CD4-positive, CD25-positive, alpha-beta regulatory T cell (primary cell): Measurements from ENCODE around the gene VRK3. TPM values are rescaled to one million over a fixed set of nuclear protein-coding genes. Genes with fewer than 3 reads are reported as not detected.
A peak's percentile ranks its signal among the peaks of the same experiment; 100 is the strongest.
"Not testable (repeated sequence)": the region's sequence is repeated elsewhere in the genome, so short reads cannot be mapped to it uniquely, and the experiment has no call there.

Experiments used
- ATAC-seq, 2 donors: fragments of 150-1000 bp; cut with Tn5 transposase; one replicate each; pipeline ENCODE4 v1.10.0; 2021; ENCODE audit warnings: low read depth in 2 of 2, moderate number of reproducible peaks in 2 of 2, moderate library complexity in 1 of 2
- DNase-seq, 3 donors: peaks; one replicate each; pipeline versions ENCODE4 v3.0.0 to v3.0.0-alpha.2; 2012 to 2022; ENCODE audit warnings: mixed read lengths in 1 of 3
- H3K27ac ChIP-seq: one replicate; pipeline ENCODE4 v1.7.0; 2013; ENCODE audit warnings: mild to moderate bottlenecking, low read length; ENCODE audit not compliant: insufficient read depth, poor library complexity, severe bottlenecking
- H3K27me3 ChIP-seq: one replicate; pipeline ENCODE4 v1.7.0; 2013; ENCODE audit warnings: low read length; ENCODE audit not compliant: control insufficient read depth, insufficient read depth
- H3K36me3 ChIP-seq: one replicate; pipeline ENCODE4 v1.7.0; 2013; ENCODE audit warnings: mild to moderate bottlenecking, low read length, moderate library complexity; ENCODE audit not compliant: control insufficient read depth, insufficient read depth
- H3K4me1 ChIP-seq: 2 replicates; pipeline ENCODE4 v1.7.0; 2013; ENCODE audit warnings: mild to moderate bottlenecking, low read length; ENCODE audit not compliant: insufficient read depth, control insufficient read depth, poor library complexity, severe bottlenecking
- H3K4me3 ChIP-seq: one replicate; pipeline ENCODE4 v1.7.0; 2013; ENCODE audit warnings: low read depth, mild to moderate bottlenecking, low read length, moderate library complexity
- H3K9me3 ChIP-seq, 2 experiments: 1 replicate in 1 of 2; 2 replicates in 1 of 2; pipeline ENCODE4 v1.7.0; 2013; ENCODE audit warnings: low read length in 2 of 2, mild to moderate bottlenecking in 1 of 2, moderate library complexity in 1 of 2; ENCODE audit not compliant: control insufficient read depth in 2 of 2
- H3K27ac Mint-ChIP-seq, 3 donors: one replicate each; pipeline ENCODE4 v1.8.0; 2020 to 2022; ENCODE audit warnings: mild to moderate bottlenecking in 3 of 3, mixed read lengths in 3 of 3, moderate library complexity in 2 of 3
- H3K27me3 Mint-ChIP-seq: one replicate; pipeline ENCODE4 v1.8.0; 2022; ENCODE audit warnings: mild to moderate bottlenecking, mixed read lengths
- H3K36me3 Mint-ChIP-seq: one replicate; pipeline ENCODE4 v1.8.0; 2020; ENCODE audit warnings: mixed read lengths
- H3K4me1 Mint-ChIP-seq, 4 donors: one replicate each; pipeline ENCODE4 v1.8.0; 2020 to 2022; ENCODE audit warnings: mixed read lengths in 4 of 4, mild to moderate bottlenecking in 1 of 4
- H3K4me3 Mint-ChIP-seq, 4 donors: one replicate each; pipeline ENCODE4 v1.8.0; 2020 to 2022; ENCODE audit warnings: mild to moderate bottlenecking in 4 of 4, mixed read lengths in 4 of 4, moderate library complexity in 3 of 4
- H3K9me3 Mint-ChIP-seq, 7 donors: one replicate each; pipeline ENCODE4 v1.8.0; 2020 to 2022; ENCODE audit warnings: mixed read lengths in 7 of 7, mild to moderate bottlenecking in 3 of 7, moderate library complexity in 2 of 7
- polyA plus RNA-seq, 4 donors: library from polyadenylated mRNA; unstranded; fragments of 300-500 nt; fragmentation: Illumina TruSeq; gene quantifications; one replicate each; pipeline ENCODE4 v1.2.3, GENCODE V29; 2021
- total RNA-seq: library from RNA; stranded (reverse); gene quantifications from one replicate; pipeline ENCODE4 v1.2.3, GENCODE V29; 2022

The VRK3 gene
- total and polyA plus RNA-seq, 5 donors from 2014 or later: 87.9 to 99.9 (median 94.4) TPM

DNA sequence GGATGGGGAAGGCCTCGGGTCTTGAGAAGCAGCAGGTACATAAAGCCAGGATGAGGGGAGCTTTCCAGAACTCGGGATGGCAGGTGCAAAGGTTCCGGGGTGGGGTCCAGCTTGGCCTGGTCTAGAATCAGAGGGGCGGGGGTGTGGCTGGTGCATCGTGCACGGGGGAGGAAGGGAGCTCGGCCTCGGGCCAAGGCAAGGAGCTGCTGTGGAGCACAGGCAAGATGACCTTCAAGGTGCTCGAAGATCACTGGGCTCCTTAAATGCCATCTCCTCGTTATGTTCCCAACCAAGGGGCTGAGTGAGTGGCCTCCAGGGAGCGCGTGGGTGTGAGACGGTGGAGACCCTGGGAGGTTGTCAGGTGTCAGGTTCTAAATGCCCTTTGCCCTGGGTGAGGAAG is 48.1 kb downstream of the VRK3 start:
- H3K36me3 Mint-ChIP-seq: peaks cover 20% of the 10 kb centered on the region
- peaks cover 48% of the 10 kb centered on the region for H3K36me3 ChIP-seq

DNA sequence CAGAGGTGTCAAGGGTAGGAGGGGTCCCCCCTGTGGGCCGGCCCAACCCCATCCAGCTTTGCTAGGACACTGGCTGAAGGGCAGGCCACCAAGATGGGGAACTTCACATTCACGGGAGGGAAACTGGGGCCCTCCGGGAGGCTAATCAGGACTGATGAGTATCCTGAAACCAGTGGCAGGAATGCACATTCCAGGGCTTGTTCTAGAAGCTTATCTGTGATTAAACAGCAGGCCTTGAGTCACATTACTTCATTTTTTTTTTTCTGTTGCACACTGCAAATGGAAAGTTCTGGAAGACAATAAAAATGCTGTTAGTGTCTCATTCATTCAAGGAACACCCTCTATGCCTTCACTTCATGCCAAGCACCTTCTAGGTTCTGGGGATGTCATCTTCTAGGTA is 48.7 kb downstream of the VRK3 start:
- Histone ChIP-seq H3K36me3 (peaks cover 42% of the 10 kb centered on the region), H3K27ac (no peak overlapping the region), H3K9me3 (no peaks in the 10 kb centered on the region), H3K4me3 (no peak overlapping the region), H3K27me3 (no peaks in the 10 kb centered on the region), H3K4me1 (no peaks in the 10 kb centered on the region)
- ATAC-seq: no peak
- H3K27ac Mint-ChIP-seq: no peak overlapping the region
- no peak overlapping the region for H3K4me3 Mint-ChIP-seq
- H3K9me3 Mint-ChIP-seq: no peaks in the 10 kb centered on the region
- H3K27me3 Mint-ChIP-seq: no peaks in the 10 kb centered on the region
- no peak for DNase-seq
- peaks cover 14% of the 10 kb centered on the region for H3K36me3 Mint-ChIP-seq
- H3K4me1 Mint-ChIP-seq: peaks cover 0 to 3% (median 0%) of the 10 kb centered on the region in 4 donors

More for the DNA sequence above, 48.1 kb downstream of the VRK3 start:
- Mint-ChIP-seq H3K4me3 (no peak overlapping the region), H3K27me3 (no peaks in the 10 kb centered on the region), H3K4me1 (peaks cover 0 to 3% (median 0%) of the 10 kb centered on the region in 4 donors), H3K9me3 (no peaks in the 10 kb centered on the region), H3K27ac (no peak overlapping the region)
- Histone ChIP-seq H3K4me3 (no peak overlapping the region), H3K9me3 (no peaks in the 10 kb centered on the region), H3K4me1 (no peaks in the 10 kb centered on the region), H3K27me3 (no peaks in the 10 kb centered on the region), H3K27ac (no peak overlapping the region)
- no peak for ATAC-seq
- DNase-seq: no peak

DNA sequence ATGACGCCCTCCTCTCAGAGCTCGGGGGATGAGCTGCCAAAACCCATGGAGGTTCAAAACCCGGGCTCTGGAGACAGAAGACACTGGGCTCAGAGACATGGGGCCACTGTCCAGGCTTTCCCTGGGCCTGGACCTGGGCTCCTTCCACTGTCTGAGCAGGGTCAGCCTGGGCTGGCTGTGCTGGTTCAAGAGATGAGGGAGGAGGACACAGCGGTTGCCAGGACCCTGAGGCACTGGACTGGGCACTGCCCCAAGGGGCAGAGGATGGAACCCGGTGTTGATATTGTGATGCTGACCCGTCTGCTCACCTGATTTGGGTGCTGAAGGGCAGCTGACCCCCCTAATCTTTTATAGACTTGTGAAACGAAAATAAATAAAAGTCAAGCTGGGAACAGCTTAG is 50.1 kb downstream of the VRK3 start:
- no peaks in the 10 kb centered on the region for H3K27me3 Mint-ChIP-seq
- no peak for ATAC-seq
- Histone ChIP-seq H3K27me3 (no peaks in the 10 kb centered on the region), H3K9me3 (no peaks in the 10 kb centered on the region), H3K4me1 (no peaks in the 10 kb centered on the region), H3K27ac (no peak overlapping the region), H3K36me3 (peaks cover 37% of the 10 kb centered on the region), H3K4me3 (no peak overlapping the region)
- no peak overlapping the region for H3K4me3 Mint-ChIP-seq
- H3K27ac Mint-ChIP-seq: no peak overlapping the region
- no peaks in the 10 kb centered on the region for H3K9me3 Mint-ChIP-seq
- peaks cover 0 to 3% (median 0%) of the 10 kb centered on the region in 4 donors for H3K4me1 Mint-ChIP-seq
- peaks cover 13% of the 10 kb centered on the region for H3K36me3 Mint-ChIP-seq
- DNase-seq: no peak

DNA sequence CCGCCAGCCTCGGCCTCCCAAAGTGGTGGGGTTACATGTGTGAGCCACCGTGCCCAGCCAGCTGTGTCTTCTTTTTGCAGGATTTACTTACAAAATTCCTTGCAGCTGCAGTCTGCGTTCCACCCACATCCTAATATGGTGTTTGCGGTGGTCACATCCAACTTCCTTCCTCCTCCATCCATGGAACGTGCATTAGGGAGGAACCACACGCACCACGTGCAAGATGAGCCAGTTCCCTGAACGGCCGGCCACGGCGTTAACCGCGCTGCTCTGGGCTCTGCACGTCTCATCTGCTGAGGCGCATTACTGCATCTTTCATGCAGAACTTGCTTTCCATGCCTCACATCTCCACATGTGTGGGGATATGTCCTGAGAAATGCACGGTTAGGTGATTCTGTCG is 51.2 kb downstream of the VRK3 start:
- no peak for DNase-seq

DNA sequence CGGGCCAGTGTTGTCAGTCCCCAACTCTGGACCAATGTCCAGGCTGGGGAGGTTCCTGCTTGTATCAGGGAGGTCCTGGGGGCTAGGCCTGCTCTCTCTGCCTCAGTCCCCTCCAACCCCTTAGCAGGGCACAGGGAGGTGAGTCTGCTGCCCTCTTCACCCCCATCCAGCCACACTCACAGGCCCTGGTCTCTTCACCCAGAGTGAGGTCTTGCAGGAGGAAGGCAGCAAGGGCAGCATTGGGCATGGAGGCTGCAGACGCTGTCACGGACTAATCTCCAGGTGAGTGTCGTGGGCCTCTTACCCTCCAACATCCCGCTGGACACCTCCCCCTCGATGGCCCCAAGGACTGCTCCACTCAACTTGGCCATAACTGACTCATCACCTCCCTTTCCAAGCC is 52.3 kb downstream of the VRK3 start:
- peaks cover 13% of the 10 kb centered on the region for H3K36me3 Mint-ChIP-seq
- H3K9me3 Mint-ChIP-seq: no peaks in the 10 kb centered on the region
- no peaks in the 10 kb centered on the region for H3K27me3 ChIP-seq
- no peaks in the 10 kb centered on the region for H3K9me3 ChIP-seq
- no peak for DNase-seq
- no peaks in the 10 kb centered on the region for H3K4me1 ChIP-seq
- H3K4me3 ChIP-seq: no peak overlapping the region
- peaks cover 0 to 3% (median 0%) of the 10 kb centered on the region in 4 donors for H3K4me1 Mint-ChIP-seq
- H3K27ac ChIP-seq: no peak overlapping the region
- peaks cover 6% of the 10 kb centered on the region for H3K27me3 Mint-ChIP-seq
- H3K4me3 Mint-ChIP-seq: no peak overlapping the region
- ATAC-seq: no peak
- peaks cover 21% of the 10 kb centered on the region for H3K36me3 ChIP-seq
- H3K27ac Mint-ChIP-seq: peak overlapping the region in 1 of 3 donors; percentile 75

More for the DNA sequence above, 51.2 kb downstream of the VRK3 start:
- no peaks in the 10 kb centered on the region for H3K27me3 ChIP-seq
- peaks cover 0 to 3% (median 0%) of the 10 kb centered on the region in 4 donors for H3K4me1 Mint-ChIP-seq
- no peak for ATAC-seq
- H3K36me3 Mint-ChIP-seq: peaks cover 13% of the 10 kb centered on the region
- H3K27ac Mint-ChIP-seq: no peak overlapping the region
- no peaks in the 10 kb centered on the region for H3K9me3 ChIP-seq
- H3K27me3 Mint-ChIP-seq: no peaks in the 10 kb centered on the region
- no peak overlapping the region for H3K27ac ChIP-seq
- no peak overlapping the region for H3K4me3 Mint-ChIP-seq
- H3K4me1 ChIP-seq: no peaks in the 10 kb centered on the region
- no peaks in the 10 kb centered on the region for H3K9me3 Mint-ChIP-seq
- peaks cover 30% of the 10 kb centered on the region for H3K36me3 ChIP-seq
- no peak overlapping the region for H3K4me3 ChIP-seq

DNA sequence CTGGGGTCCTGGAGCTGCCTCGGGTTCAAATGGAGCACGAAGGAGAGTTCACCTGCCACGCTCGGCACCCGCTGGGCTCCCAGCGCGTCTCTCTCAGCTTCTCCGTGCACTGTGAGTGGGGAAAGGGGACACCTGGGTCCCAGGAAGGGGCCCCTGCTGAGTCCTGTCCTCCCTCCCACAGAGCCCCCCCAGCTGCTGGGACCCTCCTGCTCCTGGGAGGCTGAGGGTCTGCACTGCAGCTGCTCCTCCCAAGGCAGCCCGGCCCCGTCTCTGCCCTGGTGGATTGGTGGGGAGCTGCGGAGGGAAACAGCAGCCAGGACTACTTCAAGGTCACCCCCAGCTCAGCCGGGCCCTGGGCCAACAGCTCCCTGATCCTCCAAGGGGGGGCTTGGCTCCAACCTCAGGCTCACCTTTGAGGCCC is 53.2 kb downstream of the VRK3 start:
- Histone ChIP-seq H3K36me3 (peaks cover 12% of the 10 kb centered on the region), H3K9me3 (no peaks in the 10 kb centered on the region), H3K4me1 (no peaks in the 10 kb centered on the region), H3K27me3 (no peaks in the 10 kb centered on the region), H3K4me3 (no peak overlapping the region), H3K27ac (no peak overlapping the region)
- Mint-ChIP-seq H3K4me1 (peaks cover 0 to 3% (median 0%) of the 10 kb centered on the region in 4 donors), H3K9me3 (no peaks in the 10 kb centered on the region), H3K27ac (no peak overlapping the region), H3K27me3 (peaks cover 6% of the 10 kb centered on the region), H3K36me3 (peaks cover 12% of the 10 kb centered on the region), H3K4me3 (no peak overlapping the region)
- ATAC-seq: no peak
- no peak for DNase-seq

DNA sequence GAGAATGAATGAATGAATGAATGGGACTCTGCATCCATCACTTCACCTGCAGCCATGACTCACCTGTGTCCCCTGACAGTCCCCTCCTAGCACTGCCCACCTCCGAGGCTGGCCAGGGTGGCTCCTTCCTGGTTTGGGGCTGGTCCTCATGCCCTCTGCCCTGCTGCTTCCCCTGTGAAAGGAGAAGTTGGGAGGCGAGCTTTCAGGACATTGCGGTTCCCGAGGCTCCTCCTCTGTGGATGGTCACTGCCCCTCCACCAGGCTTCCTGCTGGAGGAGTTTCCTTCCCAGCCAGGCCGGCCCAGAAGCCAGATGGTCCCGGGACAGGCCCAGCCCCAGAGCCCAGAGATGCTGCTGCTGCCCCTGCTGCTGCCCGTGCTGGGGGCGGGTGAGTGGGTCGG is 55.8 kb downstream of the VRK3 start:
- not testable (repeated sequence) for H3K4me3 Mint-ChIP-seq, H3K4me1 ChIP-seq, H3K36me3 ChIP-seq, H3K4me1 Mint-ChIP-seq, H3K27me3 Mint-ChIP-seq, H3K27me3 ChIP-seq, H3K27ac Mint-ChIP-seq, DNase-seq, H3K27ac ChIP-seq, ATAC-seq, H3K9me3 ChIP-seq, H3K36me3 Mint-ChIP-seq, H3K4me3 ChIP-seq, H3K9me3 Mint-ChIP-seq

DNA sequence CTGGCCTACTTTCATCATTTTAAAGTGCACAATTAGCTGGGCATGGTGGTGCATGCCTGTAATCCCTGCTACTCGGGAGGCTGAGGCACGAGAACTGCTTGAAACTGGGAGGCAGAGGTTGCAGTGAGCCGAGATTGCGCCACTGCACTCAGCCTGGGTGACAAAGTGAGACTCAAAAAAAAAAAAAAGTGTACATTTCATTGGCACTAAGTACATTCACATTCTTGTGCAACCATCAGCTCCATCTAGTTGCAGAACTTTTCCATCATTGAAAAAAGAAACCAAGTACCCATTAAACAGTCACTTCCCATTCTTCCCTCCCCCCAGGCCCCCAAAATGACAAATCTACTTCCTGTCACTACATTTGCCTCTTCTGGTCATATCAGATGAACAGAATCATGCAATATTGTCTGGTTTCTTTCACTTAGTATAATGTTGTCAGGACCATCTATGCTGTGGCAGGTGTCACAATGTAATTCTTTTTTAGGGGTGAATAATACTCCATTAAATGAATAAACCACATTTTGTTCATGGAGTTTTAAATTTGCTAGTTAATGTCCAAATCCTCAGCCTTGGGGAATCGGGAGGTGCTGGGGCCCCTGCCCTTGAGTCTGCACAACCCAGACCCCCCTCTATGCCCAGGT is 56.8 kb downstream of the VRK3 start:
- Mint-ChIP-seq H3K4me3 (no peak overlapping the region), H3K4me1 (no peaks in the 10 kb centered on the region), H3K27me3 (peaks cover 6% of the 10 kb centered on the region), H3K27ac (no peak overlapping the region), H3K36me3 (no peaks in the 10 kb centered on the region), H3K9me3 (peaks cover 0 to 1% (median 0%) of the 10 kb centered on the region in 7 donors)
- H3K9me3 ChIP-seq: no peaks in the 10 kb centered on the region
- no peak overlapping the region for H3K27ac ChIP-seq
- no peaks in the 10 kb centered on the region for H3K36me3 ChIP-seq
- H3K4me3 ChIP-seq: no peak overlapping the region
- DNase-seq (no peak), ATAC-seq (no peak)
- no peaks in the 10 kb centered on the region for H3K4me1 ChIP-seq
- no peaks in the 10 kb centered on the region for H3K27me3 ChIP-seq
